ENCODE data around the gene TREML4. TPM values are rescaled to one million over a fixed set of nuclear protein-coding genes. Genes with fewer than 3 reads are reported as not detected.

TREML4 gene
- total and polyA plus RNA-seq, 5 donors = not detected

DNA sequence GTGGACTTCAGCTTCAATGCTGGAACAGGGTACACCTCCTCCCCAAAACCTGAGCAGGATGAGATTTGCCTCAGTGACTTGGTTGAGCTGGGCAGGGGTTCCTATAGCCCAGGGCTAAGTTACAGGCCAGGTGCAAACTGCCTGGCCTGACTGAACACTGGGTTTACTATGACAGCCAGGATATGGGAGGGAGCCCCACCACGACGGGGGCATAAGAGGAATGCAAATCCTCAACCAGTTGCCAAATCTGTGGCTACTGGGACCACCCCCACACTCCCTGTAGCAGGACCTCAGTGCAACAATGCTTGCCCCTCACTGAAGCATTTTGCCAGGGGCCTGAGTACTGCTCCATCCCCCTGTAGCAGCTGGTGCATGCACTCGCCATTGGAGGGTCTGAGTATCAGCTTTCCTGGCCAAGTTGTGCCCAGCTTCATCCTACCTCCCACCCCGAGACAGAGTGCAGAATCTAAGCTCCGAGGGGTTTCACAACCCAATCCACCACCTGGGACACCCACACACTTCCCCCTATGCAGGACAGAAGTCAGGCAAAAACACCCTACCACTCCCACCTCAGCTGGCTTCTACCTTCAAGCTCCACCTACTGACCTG, 27.6 kb downstream of the TREML4 start:
- no peaks in the 10 kb centered on the region for H3K9me3 ChIP-seq (ENCODE audit: control insufficient read depth, low read length)
- no peak overlapping the region for H3K4me3 ChIP-seq (ENCODE audit: low read length)
- H3K27ac ChIP-seq (ENCODE audit: low read length) = no peak overlapping the region
- 76% methylated on average over 5 of the region's 5 CpGs for WGBS
- DNase-seq = no peak
- no peaks in the 10 kb centered on the region for H3K27me3 ChIP-seq (ENCODE audit: control insufficient read depth, insufficient read depth)
- ATAC-seq = no peak
- intact Hi-C loops (cut with DNase I) = no loop called here
- H3K4me1 ChIP-seq (ENCODE audit: control insufficient read depth, insufficient read depth, low read length) = no peaks in the 10 kb centered on the region

DNA sequence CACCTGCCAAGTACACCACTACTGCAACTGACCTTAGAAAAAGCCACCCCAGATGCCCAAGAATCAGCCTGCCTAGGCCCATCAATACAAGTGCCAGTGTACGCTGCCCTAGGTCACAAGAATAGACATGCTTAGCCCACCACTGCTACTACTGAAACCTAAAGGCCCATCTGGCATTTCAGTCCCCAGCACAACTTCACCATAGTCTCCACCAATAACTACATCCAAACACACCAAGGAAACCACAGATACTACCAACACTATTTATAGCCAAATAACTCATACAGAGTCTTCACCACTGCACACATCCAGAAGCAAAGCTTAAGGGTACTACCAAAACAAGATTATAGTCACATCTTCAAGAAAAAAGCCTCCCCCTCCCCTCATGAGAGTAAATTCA, 28.2 kb downstream of the TREML4 start:
- no peaks in the 10 kb centered on the region for H3K9me3 ChIP-seq (ENCODE audit: control insufficient read depth, low read length)
- no peak overlapping the region for H3K27ac ChIP-seq (ENCODE audit: low read length)
- ATAC-seq = no peak
- no peak for DNase-seq
- H3K27me3 ChIP-seq (ENCODE audit: control insufficient read depth, insufficient read depth) = no peaks in the 10 kb centered on the region
- intact Hi-C loops (cut with DNase I) = no loop called here
- no peaks in the 10 kb centered on the region for H3K4me1 ChIP-seq (ENCODE audit: control insufficient read depth, insufficient read depth, low read length)
- WGBS = 96% methylated on average over 1 of the region's 1 CpG
- H3K4me3 ChIP-seq (ENCODE audit: low read length) = no peak overlapping the region

DNA sequence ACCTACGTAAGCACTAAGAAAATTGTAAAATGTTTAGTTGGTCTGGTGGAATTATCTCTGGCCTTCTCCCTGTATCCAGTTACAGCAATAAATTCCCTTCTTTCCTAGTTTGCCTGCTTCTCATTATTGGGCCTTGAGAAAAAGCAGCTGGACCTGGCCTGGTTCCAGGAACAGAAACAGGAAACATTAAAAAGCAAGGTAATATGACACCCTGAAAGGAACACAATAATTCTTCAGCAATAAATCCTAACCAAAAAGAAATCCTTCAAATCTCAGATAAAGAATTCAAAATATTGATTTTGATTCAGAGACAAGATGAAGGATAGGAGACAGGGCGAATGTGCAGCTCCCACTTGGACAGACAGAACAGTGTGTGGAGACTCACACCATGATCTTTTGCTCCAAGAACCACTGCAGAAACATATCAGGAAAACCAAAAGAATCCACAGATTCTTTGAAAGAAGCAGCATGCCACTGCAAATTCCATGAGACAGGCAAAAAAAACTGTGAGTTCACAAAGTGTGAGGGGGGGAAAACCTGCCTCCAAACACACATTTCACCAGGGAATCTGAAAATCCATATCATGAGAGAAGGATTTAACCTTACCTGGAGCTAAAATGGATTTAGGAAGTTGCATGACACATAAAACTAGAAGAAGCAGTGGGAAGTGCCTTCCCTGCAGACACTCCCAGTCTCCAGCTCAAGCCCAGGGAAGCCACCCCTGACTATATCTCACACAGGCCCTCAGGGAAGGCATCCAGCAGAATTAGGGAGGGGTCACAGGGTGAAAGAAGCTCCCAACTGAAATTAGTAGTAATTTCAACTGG, 29.4 kb downstream of the TREML4 start:
- intact Hi-C loops (cut with DNase I) = no loop called here
- H3K9me3 ChIP-seq (ENCODE audit: control insufficient read depth, low read length) = no peaks in the 10 kb centered on the region
- 56% methylated on average over 2 of the region's 2 CpGs for WGBS
- H3K4me1 ChIP-seq (ENCODE audit: control insufficient read depth, insufficient read depth, low read length) = no peaks in the 10 kb centered on the region
- H3K27me3 ChIP-seq (ENCODE audit: control insufficient read depth, insufficient read depth) = no peaks in the 10 kb centered on the region
- no peak overlapping the region for H3K27ac ChIP-seq (ENCODE audit: low read length)
- DNase-seq (no peak), ATAC-seq (no peak)
- no peak overlapping the region for H3K4me3 ChIP-seq (ENCODE audit: low read length)

- ATAC-seq (no peak), DNase-seq (no peak)
- WGBS = 98% methylated on average over 1 of the region's 1 CpG
- H3K27me3 ChIP-seq (ENCODE audit: control insufficient read depth, insufficient read depth) = no peaks in the 10 kb centered on the region
- intact Hi-C loops (cut with DNase I) = no loop called here
- no peaks in the 10 kb centered on the region for H3K4me1 ChIP-seq (ENCODE audit: control insufficient read depth, insufficient read depth, low read length)
- H3K9me3 ChIP-seq (ENCODE audit: control insufficient read depth, low read length) = no peaks in the 10 kb centered on the region
- H3K27ac ChIP-seq (ENCODE audit: low read length) = no peak overlapping the region
- no peak overlapping the region for H3K4me3 ChIP-seq (ENCODE audit: low read length)
Observed at GRCh38 chr6:41258196-41258493, 30.0 kb downstream of the TREML4 start.

GRCh38 chr6:41262401-41262800, 34.3 kb downstream of the TREML4 start:
- H3K4me3 ChIP-seq (ENCODE audit: low read length) = no peak overlapping the region
- no peaks in the 10 kb centered on the region for H3K9me3 ChIP-seq (ENCODE audit: control insufficient read depth, low read length)
- no peak for DNase-seq
- no peaks in the 10 kb centered on the region for H3K4me1 ChIP-seq (ENCODE audit: control insufficient read depth, insufficient read depth, low read length)
- no peak for ATAC-seq
- 66% methylated on average over 2 of the region's 2 CpGs for WGBS
- no peaks in the 10 kb centered on the region for H3K27me3 ChIP-seq (ENCODE audit: control insufficient read depth, insufficient read depth)
- intact Hi-C loops (cut with DNase I) = no loop called here
- no peak overlapping the region for H3K27ac ChIP-seq (ENCODE audit: low read length)

DNA sequence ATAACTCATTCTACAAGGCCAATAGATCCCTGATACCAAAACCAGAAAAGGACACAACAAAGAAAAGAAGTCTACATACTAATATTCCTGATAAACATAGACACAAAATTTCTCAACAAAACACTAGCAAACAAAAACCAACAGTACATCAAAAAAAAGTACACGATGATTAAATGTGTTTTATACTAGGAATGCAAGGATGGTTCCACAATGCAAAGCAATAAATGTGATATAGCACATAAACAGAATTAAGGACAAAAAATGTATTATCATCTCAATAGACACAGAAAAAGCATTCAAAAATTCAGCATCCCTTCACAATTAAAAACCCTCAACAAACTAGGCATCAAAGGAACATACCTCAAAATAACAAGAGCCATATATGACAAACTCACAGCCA, 35.1 kb downstream of the TREML4 start:
- intact Hi-C loops (cut with DNase I) = no loop called here
- no peaks in the 10 kb centered on the region for H3K27me3 ChIP-seq (ENCODE audit: control insufficient read depth, insufficient read depth)
- 86% methylated on average over 1 of the region's 1 CpG for WGBS
- DNase-seq (no peak), ATAC-seq (no peak)
- no peak overlapping the region for H3K27ac ChIP-seq (ENCODE audit: low read length)
- no peaks in the 10 kb centered on the region for H3K9me3 ChIP-seq (ENCODE audit: control insufficient read depth, low read length)
- H3K4me3 ChIP-seq (ENCODE audit: low read length) = no peak overlapping the region
- H3K4me1 ChIP-seq (ENCODE audit: control insufficient read depth, insufficient read depth, low read length) = no peaks in the 10 kb centered on the region

GRCh38 chr6:41266541-41266940, 38.4 kb downstream of the TREML4 start:
- no peaks in the 10 kb centered on the region for H3K4me1 ChIP-seq (ENCODE audit: control insufficient read depth, insufficient read depth, low read length)
- intact Hi-C loops (cut with DNase I) = no loop called here
- DNase-seq (no peak), ATAC-seq (no peak)
- no peaks in the 10 kb centered on the region for H3K9me3 ChIP-seq (ENCODE audit: control insufficient read depth, low read length)
- no peak overlapping the region for H3K4me3 ChIP-seq (ENCODE audit: low read length)
- H3K27ac ChIP-seq (ENCODE audit: low read length) = no peak overlapping the region
- H3K27me3 ChIP-seq (ENCODE audit: control insufficient read depth, insufficient read depth) = no peaks in the 10 kb centered on the region

DNA sequence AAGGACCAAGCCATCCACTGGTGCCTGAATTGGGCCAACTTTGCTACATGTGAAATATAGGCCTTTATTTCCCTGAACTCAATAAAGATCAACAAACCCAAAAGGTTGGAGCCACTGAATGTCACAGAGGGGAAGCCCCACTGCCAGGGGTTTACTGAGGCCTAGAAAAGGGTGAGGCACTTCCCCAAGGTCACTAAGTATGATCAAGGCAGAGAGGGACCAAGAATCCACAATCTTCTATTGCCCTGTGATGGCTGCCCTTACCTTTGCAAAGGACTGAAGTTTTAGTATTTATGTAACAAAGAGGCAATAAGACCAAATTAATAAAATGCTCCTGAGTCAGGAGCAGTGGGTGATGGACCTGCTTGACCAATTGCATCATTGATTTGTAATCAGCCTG, 40.3 kb downstream of the TREML4 start:
- Histone ChIP-seq H3K9me3 (ENCODE audit: control insufficient read depth, low read length) (no peaks in the 10 kb centered on the region), H3K4me1 (ENCODE audit: control insufficient read depth, insufficient read depth, low read length) (no peaks in the 10 kb centered on the region), H3K27ac (ENCODE audit: low read length) (no peak overlapping the region), H3K27me3 (ENCODE audit: control insufficient read depth, insufficient read depth) (no peaks in the 10 kb centered on the region), H3K4me3 (ENCODE audit: low read length) (no peak overlapping the region)
- intact Hi-C loops (cut with DNase I) = no loop called here
- no peak for ATAC-seq
- no peak for DNase-seq

DNA sequence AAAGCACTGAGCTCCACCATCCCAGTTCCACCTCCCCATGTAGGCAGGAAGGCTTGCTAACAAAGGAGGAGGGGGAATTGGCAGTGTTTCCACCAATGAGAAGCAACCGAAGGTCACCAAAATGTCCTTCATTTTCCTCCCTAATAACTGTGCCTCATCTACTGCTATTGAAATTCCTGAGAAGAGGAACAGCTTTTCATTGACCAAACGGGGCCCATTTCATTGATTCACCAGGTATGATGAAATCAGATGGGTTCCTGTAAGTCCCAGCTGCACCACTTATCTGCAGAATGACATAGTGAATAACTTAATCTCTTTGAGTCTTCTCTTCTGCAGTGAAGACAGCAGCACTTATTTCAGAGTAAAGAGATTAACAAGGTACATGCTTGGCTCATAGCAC, 41.0 kb downstream of the TREML4 start:
- Histone ChIP-seq H3K27ac (ENCODE audit: low read length) (no peak overlapping the region), H3K4me3 (ENCODE audit: low read length) (no peak overlapping the region), H3K27me3 (ENCODE audit: control insufficient read depth, insufficient read depth) (no peaks in the 10 kb centered on the region), H3K4me1 (ENCODE audit: control insufficient read depth, insufficient read depth, low read length) (no peaks in the 10 kb centered on the region), H3K9me3 (ENCODE audit: control insufficient read depth, low read length) (no peaks in the 10 kb centered on the region)
- 71% methylated on average over 2 of the region's 2 CpGs for WGBS
- no peak for DNase-seq
- intact Hi-C loops (cut with DNase I) = no loop called here
- ATAC-seq = no peak

DNA sequence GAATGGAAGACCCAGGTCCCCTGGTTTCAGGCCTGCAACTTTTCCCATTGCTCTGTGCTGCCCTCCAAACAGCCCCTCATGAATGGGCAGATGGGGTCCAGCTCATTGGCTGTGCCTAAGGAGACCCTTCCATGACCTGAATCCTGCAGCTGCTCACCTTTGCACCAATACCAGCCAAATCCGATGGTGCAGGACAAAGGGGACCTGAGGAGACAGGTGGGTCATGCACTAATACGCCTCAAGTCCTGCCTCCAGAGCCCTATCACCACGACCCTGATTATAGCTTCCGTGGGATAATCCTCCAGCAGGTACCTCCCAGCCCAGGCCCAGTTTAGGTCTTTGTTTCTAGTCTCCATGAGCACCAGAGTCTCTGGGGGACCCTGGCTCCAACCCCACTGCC, 41.6 kb downstream of the TREML4 start:
- intact Hi-C loops (cut with DNase I) = no loop called here
- 90% methylated on average over 4 of the region's 4 CpGs for WGBS
- DNase-seq = no peak
- Histone ChIP-seq H3K4me1 (ENCODE audit: control insufficient read depth, insufficient read depth, low read length) (no peaks in the 10 kb centered on the region), H3K4me3 (ENCODE audit: low read length) (no peak overlapping the region), H3K9me3 (ENCODE audit: control insufficient read depth, low read length) (no peaks in the 10 kb centered on the region), H3K27me3 (ENCODE audit: control insufficient read depth, insufficient read depth) (no peaks in the 10 kb centered on the region), H3K27ac (ENCODE audit: low read length) (no peak overlapping the region)
- peak in 1 of 2 donors; percentile 26 for ATAC-seq

DNA sequence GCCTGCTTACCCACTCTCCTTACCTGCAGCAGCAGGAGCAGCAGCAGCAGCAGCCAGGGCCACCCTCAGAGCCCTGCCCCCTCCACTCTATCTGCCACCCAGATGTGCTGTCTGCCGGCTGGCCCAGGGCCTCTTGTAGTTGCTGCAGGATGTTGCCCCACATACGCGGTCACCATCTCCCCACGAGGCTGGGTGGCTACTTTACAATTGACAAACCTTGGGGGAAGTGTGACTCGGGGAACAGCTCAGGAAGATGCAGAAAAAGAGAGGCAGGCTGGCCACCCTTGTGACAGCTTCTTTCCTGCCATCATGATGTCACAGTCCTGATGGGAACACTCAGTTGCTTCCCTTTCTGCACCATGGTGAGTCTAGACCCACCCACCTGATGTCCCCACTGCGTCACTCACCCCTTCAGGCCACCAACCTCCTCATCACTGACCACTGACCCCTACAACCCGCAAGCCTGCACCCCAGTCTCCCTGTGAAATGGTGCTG, 43.8 kb downstream of the TREML4 start:
- no peaks in the 10 kb centered on the region for H3K4me1 ChIP-seq (ENCODE audit: control insufficient read depth, insufficient read depth, low read length)
- no peak overlapping the region for H3K4me3 ChIP-seq (ENCODE audit: low read length)
- peak; percentile 66 to 68 for ATAC-seq
- H3K9me3 ChIP-seq (ENCODE audit: control insufficient read depth, low read length) = no peaks in the 10 kb centered on the region
- peak; percentile 49 to 83 (median 71) for DNase-seq
- H3K27me3 ChIP-seq (ENCODE audit: control insufficient read depth, insufficient read depth) = no peaks in the 10 kb centered on the region
- intact Hi-C loops (cut with DNase I) = no loop called here
- WGBS = 46% methylated on average over 7 of the region's 7 CpGs
- no peak overlapping the region for H3K27ac ChIP-seq (ENCODE audit: low read length)
